IMR-90 (cell line): ENCODE results near the gene MCTP2. TPM values are rescaled to one million over a fixed set of nuclear protein-coding genes. Genes with fewer than 3 reads are reported as not detected.

Experiments
- ATAC-seq: fragments of 200-7000 bp; cut with Tn5 transposase; 2 replicates; pipeline ENCODE4 v1.9.1; 2020; ENCODE audit warnings: low read depth, mild to moderate bottlenecking, moderate library complexity
- BruUV-seq: library from RNA; stranded (reverse); fragments of 400-500 nt; replicated peaks from 2 replicates; lab custom pipeline; 2021; lab: Mats Ljungman, UMichigan
- CTCF ChIA-PET: fragments of 300-600 bp; formaldehyde crosslinking; extraction: SDS; loops from one replicate; lab custom pipeline; 2021; ENCODE audit warnings: antibody characterized with exemption; lab: Yijun Ruan, JAX
- POLR2A ChIA-PET: fragments of 300-600 bp; sonication (Branson Sonifier 250); formaldehyde crosslinking; loops from one replicate; lab custom pipeline; 2022; ENCODE audit warnings: antibody characterized with exemption; ENCODE audit not compliant: unreplicated experiment; lab: Charles Lee
- DNase-seq: peaks from one replicate; pipeline ENCODE4 v3.0.0; 2013
- H2AFZ ChIP-seq: replicated peaks from 2 replicates; pipeline ENCODE3; 2013; ENCODE audit warnings: low read length, mild to moderate bottlenecking; ENCODE audit not compliant: poor library complexity
- H2AK5ac ChIP-seq: 2 replicates; pipeline ENCODE4 v1.6.1; 2013; ENCODE audit warnings: low read depth, low read length, inconsistent platforms
- H2AK9ac ChIP-seq: replicated peaks from 2 replicates; pipeline ENCODE3; 2013; ENCODE audit warnings: mild to moderate bottlenecking, low read depth, low read length, moderate library complexity; ENCODE audit not compliant: poor library complexity
- H2BK120ac ChIP-seq: 2 replicates; pipeline ENCODE4 v1.6.1; 2013; ENCODE audit warnings: low read depth, low read length, inconsistent platforms
- H2BK15ac ChIP-seq: 3 replicates; pipeline ENCODE4 v1.6.1; 2013; ENCODE audit warnings: low read depth, low read length, inconsistent platforms
- H2BK20ac ChIP-seq: 2 replicates; pipeline ENCODE4 v1.6.1; 2013; ENCODE audit warnings: low read depth, mild to moderate bottlenecking, inconsistent platforms, low read length, moderate library complexity
- H2BK5ac ChIP-seq: 2 replicates; pipeline ENCODE4 v1.6.1; 2013; ENCODE audit warnings: mild to moderate bottlenecking, low read depth, low read length, inconsistent platforms; ENCODE audit not compliant: poor library complexity, severe bottlenecking
- H3K14ac ChIP-seq: replicated peaks from 2 replicates; pipeline ENCODE4 v1.6.1; 2013; ENCODE audit warnings: low read depth, low read length, inconsistent platforms
- H3K18ac ChIP-seq: 2 replicates; pipeline ENCODE4 v1.6.1; 2013; ENCODE audit warnings: low read depth, low read length, control low read depth
- H3K23ac ChIP-seq: 2 replicates; pipeline ENCODE4 v1.6.1; 2013; ENCODE audit warnings: low read depth, low read length, inconsistent platforms
- H3K27ac ChIP-seq: 2 replicates; pipeline ENCODE4 v1.5.1; 2013; ENCODE audit warnings: mild to moderate bottlenecking, control low read depth, low read length; ENCODE audit not compliant: insufficient read depth
- H3K27me3 ChIP-seq: 2 replicates; pipeline ENCODE4 v1.6.1; 2013; ENCODE audit warnings: low read length; ENCODE audit not compliant: control insufficient read depth, insufficient read depth
- H3K36me3 ChIP-seq: 2 replicates; pipeline ENCODE4 v1.6.1; 2013; ENCODE audit warnings: low read length, mixed read lengths; ENCODE audit not compliant: control insufficient read depth, insufficient read depth
- H3K4ac ChIP-seq: 2 replicates; pipeline ENCODE4 v1.6.1; 2013; ENCODE audit warnings: low read depth, low read length, inconsistent platforms
- H3K4me1 ChIP-seq: 2 replicates; pipeline ENCODE4 v1.6.1; 2013; ENCODE audit warnings: low read length, mixed read lengths; ENCODE audit not compliant: control insufficient read depth, insufficient read depth
- H3K4me2 ChIP-seq: 2 replicates; pipeline ENCODE4 v1.6.1; 2013; ENCODE audit warnings: low read depth, mild to moderate bottlenecking, control low read depth, low read length, moderate library complexity
- H3K4me3 ChIP-seq: 2 replicates; pipeline ENCODE4 v1.5.1; 2013; ENCODE audit warnings: low read depth, mild to moderate bottlenecking, control low read depth, low read length, moderate library complexity; ENCODE audit not compliant: insufficient read depth
- H3K56ac ChIP-seq: 2 replicates; pipeline ENCODE4 v1.6.1; 2013; ENCODE audit warnings: low read length, inconsistent platforms; ENCODE audit not compliant: insufficient read depth; ENCODE audit errors: extremely low read depth
- H3K79me1 ChIP-seq, 2 experiments: 2 replicates each; pipeline ENCODE4 v1.6.1; 2013; ENCODE audit warnings: low read length in 2 of 2, inconsistent platforms in 1 of 2, low read depth in 1 of 2
- H3K9ac ChIP-seq: 2 replicates; pipeline ENCODE4 v1.6.1; 2013; ENCODE audit warnings: low read depth, low read length, control low read depth
- H3K9me1 ChIP-seq: 2 replicates; pipeline ENCODE4 v1.6.1; 2013; ENCODE audit warnings: low read length, inconsistent platforms; ENCODE audit not compliant: insufficient read depth
- H3K9me3 ChIP-seq: 2 replicates; pipeline ENCODE4 v1.6.1; 2013; ENCODE audit warnings: low read length; ENCODE audit not compliant: control insufficient read depth, insufficient read depth
- H4K20me1 ChIP-seq: 2 replicates; pipeline ENCODE4 v1.6.1; 2013; ENCODE audit warnings: low read length, inconsistent platforms; ENCODE audit not compliant: insufficient read depth
- H4K5ac ChIP-seq: 2 replicates; pipeline ENCODE4 v1.6.1; 2013; ENCODE audit warnings: mild to moderate bottlenecking, low read depth, low read length, control low read depth
- H4K8ac ChIP-seq, 2 experiments: 2 replicates each; pipeline ENCODE4 v1.6.1; 2013; ENCODE audit warnings: low read depth in 2 of 2, low read length in 2 of 2, control low read depth in 1 of 2, inconsistent platforms in 1 of 2
- H4K91ac ChIP-seq: 2 replicates; pipeline ENCODE4 v1.6.1; 2013; ENCODE audit warnings: low read depth, low read length, inconsistent platforms; ENCODE audit not compliant: insufficient read depth
- BHLHE40 ChIP-seq: fragments of 150-350 bp; IDR thresholded peaks from 2 replicates; pipeline ENCODE4 v1.6.1; 2016; ENCODE audit warnings: mild to moderate bottlenecking, low read depth, low read length
- CEBPB ChIP-seq: IDR thresholded peaks from 2 replicates; pipeline ENCODE4 v1.6.1; 2012; ENCODE audit warnings: low read depth, low read length, improper control_type of control experiment
- CTCF ChIP-seq: conservative IDR thresholded peaks from 2 replicates; pipeline ENCODE4 v1.5.1; 2012; ENCODE audit warnings: mild to moderate bottlenecking, low read depth, low read length, improper control_type of control experiment
- ELK1 ChIP-seq: fragments of 150-350 bp; IDR thresholded peaks from 2 replicates; pipeline ENCODE4 v1.6.1; 2016; ENCODE audit warnings: low read depth, mild to moderate bottlenecking, low read length, moderate library complexity, borderline replicate concordance
- FOS ChIP-seq: fragments of 150-350 bp; IDR thresholded peaks from 2 replicates; pipeline ENCODE4 v1.6.1; 2016; ENCODE audit warnings: low read depth, low read length
- MAFK ChIP-seq: IDR thresholded peaks from 2 replicates; pipeline ENCODE4 v1.6.1; 2012; ENCODE audit warnings: low read depth, low read length, improper control_type of control experiment
- MAZ ChIP-seq: IDR thresholded peaks from 2 replicates; pipeline ENCODE4 v1.6.1; 2012; ENCODE audit warnings: low read depth, mild to moderate bottlenecking, low read length, improper control_type of control experiment, moderate library complexity, borderline replicate concordance
- MXI1 ChIP-seq: IDR thresholded peaks from 2 replicates; pipeline ENCODE4 v1.6.1; 2012; ENCODE audit warnings: low read depth, mild to moderate bottlenecking, low read length, moderate library complexity, borderline replicate concordance
- NFE2L2 ChIP-seq: fragments of 150-350 bp; IDR thresholded peaks from 2 replicates; pipeline ENCODE4 v1.6.1; 2016; ENCODE audit warnings: low read depth, mild to moderate bottlenecking, low read length
- POLR2A ChIP-seq: IDR thresholded peaks from 2 replicates; pipeline ENCODE4 v1.6.1; 2012; ENCODE audit warnings: mild to moderate bottlenecking, low read depth, low read length
- RAD21 ChIP-seq: IDR thresholded peaks from 2 replicates; pipeline ENCODE4 v1.6.1; 2012; ENCODE audit warnings: low read length, improper control_type of control experiment
- RCOR1 ChIP-seq: IDR thresholded peaks from 2 replicates; pipeline ENCODE4 v1.6.1; 2012; ENCODE audit warnings: mild to moderate bottlenecking, low read length, improper control_type of control experiment; ENCODE audit not compliant: insufficient replicate concordance
- RFX5 ChIP-seq: IDR thresholded peaks from 2 replicates; pipeline ENCODE4 v1.8.0; 2012; ENCODE audit warnings: low read depth, mild to moderate bottlenecking, low read length, moderate library complexity
- SMC3 ChIP-seq: fragments of 150-350 bp; IDR thresholded peaks from 2 replicates; pipeline ENCODE4 v1.6.1; 2016; ENCODE audit warnings: low read depth, mild to moderate bottlenecking, antibody characterized with exemption, low read length, moderate library complexity
- USF2 ChIP-seq: fragments of 150-350 bp; IDR thresholded peaks from 2 replicates; pipeline ENCODE4 v1.6.1; 2017; ENCODE audit warnings: mild to moderate bottlenecking, antibody characterized with exemption, low read length, low read depth
- WGBS, 2 experiments: methylation state at CpG; one replicate each; pipeline versions ENCODE4 v1.1.5 to v1.1.7; 2013; ENCODE audit warnings: missing lambda C conversion rate in 2 of 2; ENCODE audit not compliant: insufficient read length in 1 of 2; ENCODE audit errors: extremely low coverage in 2 of 2; 5-methylcytosine and 5-hydroxymethylcytosine counted together
- dilution Hi-C: fragments of 300-500 bp; cut with HindIII; formaldehyde crosslinking; loops from one replicate; pipeline ENCODE4 v1.14.3; 2018; ENCODE audit warnings: low sequenced_read_pairs; ENCODE audit not compliant: unreplicated experiment
- in situ Hi-C: fragments of 300-500 bp; cut with MboI; formaldehyde crosslinking; loops from 3 replicates; pipeline ENCODE4 v1.14.3; 2019; ENCODE audit warnings: low sequenced_read_pairs, inconsistent platforms, mixed read lengths
- intact Hi-C: fragments of 100-400 bp; cut with micrococcal nuclease; formaldehyde crosslinking; loops from 2 replicates; pipeline ENCODE4 v1.10.0; 2022
- polyA plus RNA-seq, 3 experiments: library from polyadenylated mRNA; depleted of rRNA; stranded (reverse); fragments of >200 nt; gene quantifications; 2 replicates each; pipeline ENCODE4 v1.2.3, GENCODE V29; 2012; ENCODE audit warnings: low replicate concordance in 1 of 3
- total RNA-seq: library from RNA; depleted of rRNA; stranded (reverse); fragments of >200 nt; gene quantifications from 2 replicates; pipeline ENCODE4 v1.2.3, GENCODE V29; 2012

MCTP2 gene
- total and polyA plus RNA-seq, 2 of the 4 experiments (the other 2 are of a cell fraction), result 5.1 to 9.9 TPM

GRCh38 chr15:94256511-94256910, 25.1 kb downstream of the MCTP2 start:
- intact Hi-C loops, result no loop called here
- Histone ChIP-seq H3K27me3 (no peaks in the 10 kb centered on the region), H4K5ac (no peak overlapping the region), H2BK15ac (no peak overlapping the region), H3K4ac (no peak overlapping the region), H2AK9ac (no peak overlapping the region), H3K56ac (no peak overlapping the region), H3K9me1 (no peaks in the 10 kb centered on the region), H3K79me1 (peaks cover 3 to 12% of the 10 kb centered on the region in 2 experiments; a peak in 3 of 4 replicates), H4K91ac (no peak overlapping the region), H3K9ac (no peak overlapping the region), H4K8ac (no peak overlapping the region), H4K20me1 (no peaks in the 10 kb centered on the region; the same call in 1 of the 2 replicates), H3K4me2 (no peak overlapping the region), H2BK5ac (no peak overlapping the region), H2BK120ac (no peak overlapping the region), H3K4me3 (no peak overlapping the region), H3K14ac (no peak overlapping the region), H2AK5ac (no peak overlapping the region), H3K36me3 (no peaks in the 10 kb centered on the region), H2BK20ac (no peak overlapping the region), H3K9me3 (no peaks in the 10 kb centered on the region), H2AFZ (no peak overlapping the region), H3K23ac (no peak overlapping the region), H3K27ac (no peak overlapping the region), H3K4me1 (peaks cover 7% of the 10 kb centered on the region), H3K18ac (no peak overlapping the region)
- in situ Hi-C loops, result no loop called here
- CTCF ChIA-PET, result no interaction called here
- BruUV-seq, result no TSS peak
- DNase-seq, result no peak
- 61% methylated on average over 2 of the region's 3 CpGs; no CpG with 5 or more reads in 1 of the 2 experiments for WGBS, 2 experiments
- dilution Hi-C loops, result no loop called here
- no peak for ATAC-seq
- POLR2A ChIA-PET, result no interaction called here
- TF ChIP-seq BHLHE40 (no peak), MXI1 (no peak), ELK1 (no peak), RCOR1 (no peak), RAD21 (no peak), POLR2A (no peak), NFE2L2 (no peak), FOS (no peak), MAZ (no peak), SMC3 (no peak), CEBPB (no peak), MAFK (no peak), RFX5 (no peak), USF2 (no peak), CTCF (no peak)
